ENCODE measurements around the gene CAGE1. TPM values are rescaled to one million over a fixed set of nuclear protein-coding genes. Genes with fewer than 3 reads are reported as not detected.

CAGE1 gene
- total RNA-seq, 1 donor from 2014 or later: not detected

GRCh38 chr6:7296602-7297001 lies 92.9 kb downstream of the CAGE1 start:
- Histone ChIP-seq H3K36me3 (peaks cover 0 to 82% of the 10 kb centered on the region in 2 donors), H3K4me3 (no peak overlapping the region), H3K4me1 (no peaks in the 10 kb centered on the region), H3K9me3 (no peaks in the 10 kb centered on the region), H3K27me3 (no peaks in the 10 kb centered on the region), H3K27ac (no peak overlapping the region)
- intact Hi-C loops (cut with DNase I): no loop called here
- TF ChIP-seq POLR2AphosphoS5 (IDR thresholded peaks at IDR 0.05; ENCODE audit: insufficient read depth in 1 of 2, low read depth in 1 of 2) (no peak), CTCF (IDR thresholded peaks at IDR 0.05) (no peak), POLR2A (IDR thresholded peaks at IDR 0.05) (no peak)
- DNase-seq (ENCODE audit: extremely low spot score in 2 of 2): no peak

GRCh38 chr6:7295916-7296315 lies 93.6 kb downstream of the CAGE1 start:
- peaks cover 0 to 77% of the 10 kb centered on the region in 2 donors for H3K36me3 ChIP-seq
- H3K9me3 ChIP-seq: no peaks in the 10 kb centered on the region
- intact Hi-C loops (cut with DNase I): no loop called here
- DNase-seq (ENCODE audit: extremely low spot score in 2 of 2): no peak
- no peaks in the 10 kb centered on the region for H3K27me3 ChIP-seq
- H3K4me1 ChIP-seq: no peaks in the 10 kb centered on the region
- H3K27ac ChIP-seq: no peak overlapping the region
- H3K4me3 ChIP-seq: no peak overlapping the region
- no peak for TF ChIP-seq CTCF (IDR thresholded peaks at IDR 0.05)
- no peak for TF ChIP-seq POLR2AphosphoS5 (IDR thresholded peaks at IDR 0.05; ENCODE audit: insufficient read depth in 1 of 2, low read depth in 1 of 2)
- no peak for TF ChIP-seq POLR2A (IDR thresholded peaks at IDR 0.05)

GRCh38 chr6:7292596-7293255 lies 96.8 kb downstream of the CAGE1 start:
- no peaks in the 10 kb centered on the region for H3K4me1 ChIP-seq
- peaks cover 0 to 83% of the 10 kb centered on the region in 2 donors for H3K36me3 ChIP-seq
- DNase-seq (ENCODE audit: extremely low spot score in 2 of 2): no peak
- H3K27me3 ChIP-seq: no peaks in the 10 kb centered on the region
- intact Hi-C loops (cut with DNase I): no loop called here
- no peak for TF ChIP-seq CTCF (IDR thresholded peaks at IDR 0.05)
- no peak for TF ChIP-seq POLR2A (IDR thresholded peaks at IDR 0.05)
- TF ChIP-seq POLR2AphosphoS5 (IDR thresholded peaks at IDR 0.05; ENCODE audit: insufficient read depth in 1 of 2, low read depth in 1 of 2): no peak
- H3K4me3 ChIP-seq: no peak overlapping the region
- no peak overlapping the region for H3K27ac ChIP-seq
- no peaks in the 10 kb centered on the region for H3K9me3 ChIP-seq

- no peaks in the 10 kb centered on the region for H3K27me3 ChIP-seq
- H3K27ac ChIP-seq: no peak overlapping the region
- no peak for DNase-seq (ENCODE audit: extremely low spot score in 2 of 2)
- TF ChIP-seq POLR2AphosphoS5 (IDR thresholded peaks at IDR 0.05; ENCODE audit: insufficient read depth in 1 of 2, low read depth in 1 of 2): no peak
- TF ChIP-seq CTCF (IDR thresholded peaks at IDR 0.05): no peak
- no peak for TF ChIP-seq POLR2A (IDR thresholded peaks at IDR 0.05)
- H3K9me3 ChIP-seq: no peaks in the 10 kb centered on the region
- H3K4me1 ChIP-seq: no peaks in the 10 kb centered on the region
- H3K4me3 ChIP-seq: no peak overlapping the region
- intact Hi-C loops (cut with DNase I): no loop called here
- peaks cover 0 to 69% of the 10 kb centered on the region in 2 donors for H3K36me3 ChIP-seq
Measured at GRCh38 chr6:7290079-7290478, 99.5 kb downstream of the CAGE1 start.

GRCh38 chr6:7285416-7285815 lies 104.1 kb downstream of the CAGE1 start:
- Histone ChIP-seq H3K36me3 (peaks cover 0 to 40% of the 10 kb centered on the region in 2 donors), H3K27me3 (no peaks in the 10 kb centered on the region), H3K4me1 (no peaks in the 10 kb centered on the region), H3K4me3 (no peak overlapping the region), H3K27ac (no peak overlapping the region), H3K9me3 (no peaks in the 10 kb centered on the region)
- TF ChIP-seq CTCF (IDR thresholded peaks at IDR 0.05) (no peak), POLR2A (IDR thresholded peaks at IDR 0.05) (no peak), POLR2AphosphoS5 (IDR thresholded peaks at IDR 0.05; ENCODE audit: insufficient read depth in 1 of 2, low read depth in 1 of 2) (no peak)
- no peak for DNase-seq (ENCODE audit: extremely low spot score in 2 of 2)
- intact Hi-C loops (cut with DNase I): no loop called here
